Femur (tissue), 1 donor: ENCODE measurements around the gene PTPRZ1.
A peak's percentile ranks its signal among the peaks of the same experiment; 100 is the strongest.

Source experiments
- DNase-seq: peaks from one replicate; pipeline ENCODE4 v3.0.0-alpha.2; 2017

The PTPRZ1 gene

GRCh38 chr7:122059542-122059941, 186.6 kb downstream of the PTPRZ1 start:
- DNase-seq, result no peak

- no peak for DNase-seq
Observed at GRCh38 chr7:122063146-122063545, 190.2 kb downstream of the PTPRZ1 start.

- no peak for DNase-seq
Observed at GRCh38 chr7:122064971-122065370, 192.0 kb downstream of the PTPRZ1 start.

GRCh38 chr7:122067077-122067476, 194.1 kb downstream of the PTPRZ1 start:
- DNase-seq, result no peak

GRCh38 chr7:122068046-122068445, 195.1 kb downstream of the PTPRZ1 start:
- no peak for DNase-seq

- no peak for DNase-seq
Observed at GRCh38 chr7:122068999-122069398, 196.0 kb downstream of the PTPRZ1 start.

- no peak for DNase-seq
Observed at GRCh38 chr7:122070062-122070461, 197.1 kb downstream of the PTPRZ1 start.

GRCh38 chr7:122070834-122071233, 197.9 kb downstream of the PTPRZ1 start:
- DNase-seq, result no peak

GRCh38 chr7:122072272-122072671, 199.3 kb downstream of the PTPRZ1 start:
- no peak for DNase-seq

GRCh38 chr7:122072924-122073599, 200.1 kb downstream of the PTPRZ1 start:
- no peak for DNase-seq

- DNase-seq, result no peak
Observed at GRCh38 chr7:122073635-122074034, 200.7 kb downstream of the PTPRZ1 start.

- DNase-seq, result no peak
Observed at GRCh38 chr7:122082160-122082559, 209.2 kb downstream of the PTPRZ1 start.

- DNase-seq, result no peak
Observed at GRCh38 chr7:122082670-122083069, 209.7 kb downstream of the PTPRZ1 start.

GRCh38 chr7:122092964-122093797, 220.2 kb downstream of the PTPRZ1 start:
- peak; percentile 60 for DNase-seq

- no peak for DNase-seq
Observed at GRCh38 chr7:122094549-122094948, 221.6 kb downstream of the PTPRZ1 start.

- no peak for DNase-seq
Observed at GRCh38 chr7:122095642-122096041, 222.7 kb downstream of the PTPRZ1 start.

- no peak for DNase-seq
Observed at GRCh38 chr7:122100021-122100420, 227.1 kb downstream of the PTPRZ1 start.

GRCh38 chr7:122103064-122103463, 230.1 kb downstream of the PTPRZ1 start:
- DNase-seq, result no peak
